ENCODE data around the gene NGF. TPM values are rescaled to one million over a fixed set of nuclear protein-coding genes. Genes with fewer than 3 reads are reported as not detected.

The NGF gene
- total and polyA plus RNA-seq, 2 of the 4 experiments (the other 2 are of a cell fraction) = 12.5 to 21.7 TPM

GRCh38 chr1:115280064-115280463 lies 58.0 kb downstream of the NGF start:
- Histone ChIP-seq H3K9me1 (ENCODE audit: insufficient read depth, low read length) (peaks cover 3% of the 10 kb centered on the region; the same call in 1 of the 2 replicates), H3K79me1 (ENCODE audit: low read depth in 1 of 2, low read length in 2 of 2) (no peaks in the 10 kb centered on the region), H3K36me3 (ENCODE audit: control insufficient read depth, insufficient read depth, low read length) (no peaks in the 10 kb centered on the region), H2BK5ac (ENCODE audit: low read depth, low read length, poor library complexity, severe bottlenecking) (no peak overlapping the region), H2BK120ac (ENCODE audit: low read depth, low read length) (peak overlapping the region; percentile 23), H4K8ac (ENCODE audit: low read depth in 2 of 2, low read length in 2 of 2) (no peak overlapping the region), H4K91ac (ENCODE audit: insufficient read depth, low read depth, low read length) (no peak overlapping the region), H3K18ac (ENCODE audit: low read depth, low read length) (no peak overlapping the region), H2AK5ac (ENCODE audit: low read depth, low read length) (no peak overlapping the region), H3K23ac (ENCODE audit: low read depth, low read length) (no peak overlapping the region), H3K9me3 (ENCODE audit: control insufficient read depth, insufficient read depth, low read length) (peaks cover 6% of the 10 kb centered on the region), H2AK9ac (replicated peaks; ENCODE audit: low read depth, low read length, poor library complexity) (peak overlapping the region; percentile 25), H3K14ac (replicated peaks; ENCODE audit: low read depth, low read length) (no peak overlapping the region), H3K4ac (ENCODE audit: low read depth, low read length) (0 out of 2 replicates have a peak overlapping the region, but pooled peaks have one; percentile 8), H2AFZ (replicated peaks; ENCODE audit: low read length, poor library complexity) (peak overlapping the region; percentile 69), H2BK20ac (ENCODE audit: low read depth, low read length) (no peak overlapping the region), H3K4me3 (ENCODE audit: insufficient read depth, low read depth, low read length) (no peak overlapping the region), H4K5ac (ENCODE audit: low read depth, low read length) (no peak overlapping the region), H2BK15ac (ENCODE audit: low read depth, low read length) (no peak overlapping the region), H3K56ac (ENCODE audit: extremely low read depth, insufficient read depth, low read length) (no peak overlapping the region), H3K27me3 (ENCODE audit: control insufficient read depth, insufficient read depth, low read length) (no peaks in the 10 kb centered on the region), H3K27ac (ENCODE audit: insufficient read depth, low read length) (peak overlapping the region; percentile 40; the same call in 1 of the 2 replicates), H3K4me2 (ENCODE audit: low read depth, low read length) (peak overlapping the region; percentile 75), H4K20me1 (ENCODE audit: insufficient read depth, low read length) (no peaks in the 10 kb centered on the region), H3K9ac (ENCODE audit: low read depth, low read length) (no peak overlapping the region), H3K4me1 (ENCODE audit: control insufficient read depth, insufficient read depth, low read length) (peaks cover 5% of the 10 kb centered on the region; the same call in 1 of the 2 replicates)
- intact Hi-C loops (cut with micrococcal nuclease) (no loop called here), in situ Hi-C loops (cut with MboI; ENCODE audit: low sequenced_read_pairs) (no loop called here), dilution Hi-C loops (cut with HindIII; ENCODE audit: low sequenced_read_pairs, unreplicated experiment) (no loop called here)
- ATAC-seq (ENCODE audit: low read depth) (peak; percentile 78), DNase-seq (peak; percentile 87)
- BruUV-seq (replicated peaks) = no TSS peak
- ChIA-PET CTCF (no interaction called here), POLR2A (ENCODE audit: unreplicated experiment) (no interaction called here)
- no peak for TF ChIP-seq BHLHE40 (IDR thresholded peaks at IDR 0.05; ENCODE audit: low read depth, low read length)
- no peak for TF ChIP-seq CTCF (conservative IDR thresholded peaks at IDR 0.05; ENCODE audit: low read depth, low read length)
- no peak for TF ChIP-seq FOS (IDR thresholded peaks at IDR 0.05; ENCODE audit: low read depth, low read length)
- TF ChIP-seq MXI1 (IDR thresholded peaks at IDR 0.05; ENCODE audit: borderline replicate concordance, low read depth, low read length) = no peak
- TF ChIP-seq MAZ (IDR thresholded peaks at IDR 0.05; ENCODE audit: borderline replicate concordance, low read depth, low read length) = peak; percentile 36; the same call in 1 of the 2 replicates
- TF ChIP-seq RFX5 (IDR thresholded peaks at IDR 0.05; ENCODE audit: low read depth, low read length) = no peak
- TF ChIP-seq USF2 (IDR thresholded peaks at IDR 0.05; ENCODE audit: low read depth, low read length) = no peak
- no peak for TF ChIP-seq SMC3 (IDR thresholded peaks at IDR 0.05; ENCODE audit: low read depth, low read length)
- TF ChIP-seq CEBPB (IDR thresholded peaks at IDR 0.05; ENCODE audit: low read depth, low read length) = peak; percentile 52; the same call in 1 of the 2 replicates
- no CpG with 5 or more reads among the region's 8 CpGs for WGBS, 2 experiments (ENCODE audit: extremely low coverage in 2 of 2, insufficient read length in 1 of 2)

Measured in IMR-90 (cell line).